ENCODE data around the gene ADRB2.

DNA sequence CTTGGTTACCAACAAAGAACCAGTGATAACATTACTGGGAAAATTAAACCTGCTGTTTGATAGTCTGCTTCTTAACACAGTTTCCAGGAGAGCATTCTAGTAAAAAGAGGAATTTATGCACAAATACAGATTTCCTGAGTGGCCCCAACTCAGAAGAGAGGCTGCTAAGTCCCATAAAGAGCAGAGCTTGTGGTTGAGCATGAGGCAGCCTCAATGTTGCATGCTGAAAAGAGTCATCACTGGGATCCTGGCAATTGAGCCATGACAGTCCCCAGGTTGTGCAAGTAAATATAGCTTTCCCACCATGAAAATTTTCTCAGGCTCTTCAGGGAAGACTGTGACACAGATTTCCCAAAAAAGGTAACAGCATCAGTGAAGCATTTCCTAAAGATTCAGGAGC lies 47.5 kb upstream of the ADRB2 start:
- no peak for TF ChIP-seq POLR2A (IDR thresholded peaks at IDR 0.05)
- TF ChIP-seq, protein P1, sequence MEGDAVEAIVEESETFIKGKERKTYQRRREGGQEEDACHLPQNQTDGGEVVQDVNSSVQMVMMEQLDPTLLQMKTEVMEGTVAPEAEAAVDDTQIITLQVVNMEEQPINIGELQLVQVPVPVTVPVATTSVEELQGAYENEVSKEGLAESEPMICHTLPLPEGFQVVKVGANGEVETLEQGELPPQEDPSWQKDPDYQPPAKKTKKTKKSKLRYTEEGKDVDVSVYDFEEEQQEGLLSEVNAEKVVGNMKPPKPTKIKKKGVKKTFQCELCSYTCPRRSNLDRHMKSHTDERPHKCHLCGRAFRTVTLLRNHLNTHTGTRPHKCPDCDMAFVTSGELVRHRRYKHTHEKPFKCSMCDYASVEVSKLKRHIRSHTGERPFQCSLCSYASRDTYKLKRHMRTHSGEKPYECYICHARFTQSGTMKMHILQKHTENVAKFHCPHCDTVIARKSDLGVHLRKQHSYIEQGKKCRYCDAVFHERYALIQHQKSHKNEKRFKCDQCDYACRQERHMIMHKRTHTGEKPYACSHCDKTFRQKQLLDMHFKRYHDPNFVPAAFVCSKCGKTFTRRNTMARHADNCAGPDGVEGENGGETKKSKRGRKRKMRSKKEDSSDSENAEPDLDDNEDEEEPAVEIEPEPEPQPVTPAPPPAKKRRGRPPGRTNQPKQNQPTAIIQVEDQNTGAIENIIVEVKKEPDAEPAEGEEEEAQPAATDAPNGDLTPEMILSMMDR (IDR thresholded peaks at IDR 0.05) = no peak
